Kidney tubule cell (primary cell): ENCODE results near the gene B4GALNT4.
"Not testable (repeated sequence)": the region's sequence is repeated elsewhere in the genome, so short reads cannot be mapped to it uniquely, and the experiment has no call there.

ENCODE experiments used
- DNase-seq: peaks from one replicate; pipeline ENCODE4 v3.0.0-alpha.2; 2018; ENCODE audit warnings: low spot score

The B4GALNT4 gene

DNA sequence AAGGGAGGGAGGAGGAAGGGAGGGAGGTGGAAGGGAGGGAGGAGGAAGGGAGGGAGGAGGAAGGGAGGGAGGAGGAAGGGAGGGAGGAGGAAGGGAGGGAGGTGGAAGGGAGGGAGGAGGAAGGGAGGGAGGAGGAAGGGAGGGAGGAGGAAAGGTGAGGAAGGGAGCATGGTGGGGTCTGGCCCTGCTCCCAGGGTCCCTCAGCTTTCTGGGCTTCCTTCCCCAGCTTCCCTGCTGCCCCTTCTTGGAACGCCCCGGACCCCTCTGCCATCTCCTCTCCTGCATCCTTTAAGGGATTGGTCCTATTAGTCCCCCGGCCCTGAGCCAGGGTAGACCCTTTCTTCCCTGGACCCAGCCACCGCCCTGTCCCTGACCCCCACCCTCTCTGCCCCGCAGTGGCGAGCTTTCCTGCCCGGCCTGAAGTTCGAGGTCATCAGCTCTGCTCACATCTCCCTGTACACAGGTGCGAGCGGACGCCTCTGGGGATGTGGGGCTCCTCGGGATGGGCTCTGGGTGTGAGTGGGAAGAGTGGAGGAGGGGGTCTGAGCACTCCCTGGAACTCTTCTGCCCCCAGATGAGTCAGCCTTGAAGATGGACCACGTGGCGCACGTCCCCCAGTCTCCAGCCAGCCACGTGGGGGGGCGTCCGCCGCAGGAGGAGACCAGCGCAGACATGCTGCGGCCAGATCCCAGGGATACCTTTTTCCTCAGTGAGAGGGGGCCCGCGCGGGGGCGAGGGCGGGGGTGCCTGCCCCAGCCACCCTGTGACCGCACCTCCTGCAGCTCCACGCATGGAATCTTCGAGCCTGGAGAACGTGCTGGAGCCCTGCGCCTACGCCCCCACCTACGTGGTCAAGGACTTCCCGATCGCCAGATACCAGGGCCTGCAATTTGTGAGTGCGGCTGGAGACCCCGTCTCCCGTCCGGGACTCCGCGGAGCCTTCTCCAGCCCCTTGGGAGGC is 6.0 kb downstream of the B4GALNT4 start:
- DNase-seq, result no peak

DNA sequence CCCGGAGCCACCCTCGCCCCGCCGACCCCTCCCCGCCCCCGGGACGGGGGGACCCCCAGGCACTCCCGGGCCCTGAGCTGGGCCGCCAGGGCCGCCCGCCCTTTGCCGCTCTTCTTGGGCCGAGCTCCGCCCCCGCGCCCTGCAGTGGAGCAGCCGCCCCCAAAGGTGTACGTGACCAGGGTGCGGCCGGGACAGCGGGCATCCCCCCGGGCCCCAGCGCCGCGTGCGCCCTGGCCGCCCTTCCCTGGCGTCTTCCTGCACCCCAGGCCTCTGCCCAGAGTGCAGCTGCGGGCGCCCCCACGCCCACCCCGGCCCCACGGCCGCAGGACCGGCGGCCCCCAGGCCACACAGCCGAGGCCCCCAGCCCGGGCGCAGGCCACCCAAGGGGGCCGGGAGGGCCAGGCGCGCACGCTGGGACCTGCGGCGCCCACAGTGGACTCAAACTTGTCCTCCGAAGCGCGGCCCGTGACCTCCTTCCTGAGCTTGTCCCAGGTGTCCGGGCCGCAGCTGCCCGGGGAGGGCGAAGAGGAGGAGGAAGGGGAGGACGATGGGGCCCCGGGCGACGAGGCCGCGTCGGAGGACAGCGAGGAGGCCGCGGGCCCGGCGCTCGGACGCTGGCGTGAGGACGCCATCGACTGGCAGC is 7.4 kb downstream of the B4GALNT4 start:
- DNase-seq, result no peak

DNA sequence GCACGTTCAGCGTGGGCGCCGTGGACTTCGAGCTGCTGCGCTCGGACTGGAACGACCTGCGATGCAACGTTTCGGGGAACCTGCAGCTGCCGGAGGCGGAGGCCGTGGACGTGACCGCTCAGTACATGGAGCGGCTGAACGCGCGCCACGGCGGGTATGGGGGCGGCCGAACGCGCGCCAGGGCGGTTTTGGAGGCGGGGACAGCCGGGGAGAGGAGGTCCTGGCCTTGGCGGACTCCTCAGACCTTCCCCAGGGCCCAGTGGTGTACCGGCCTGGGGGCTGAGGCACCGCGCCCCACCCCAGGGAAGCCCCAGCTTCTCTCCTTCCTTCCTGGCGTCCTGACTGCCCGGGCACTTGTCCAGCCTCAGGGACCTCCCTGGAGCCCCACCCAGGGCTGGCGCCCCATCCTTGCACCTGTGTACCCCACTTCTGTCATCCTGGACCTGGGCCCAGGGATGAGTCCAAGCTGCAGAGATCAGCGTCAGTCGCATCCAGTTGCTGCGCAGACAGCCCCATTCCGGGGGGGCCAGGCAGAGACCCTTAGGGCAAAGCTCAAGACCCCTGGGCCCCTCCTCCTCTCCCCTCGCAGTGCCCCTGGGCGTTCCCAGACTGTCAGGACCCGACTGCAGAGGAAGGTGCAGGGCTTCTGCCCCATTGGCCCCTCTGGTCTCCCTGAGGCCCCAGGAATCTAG is 8.0 kb downstream of the B4GALNT4 start:
- DNase-seq, result no peak

DNA sequence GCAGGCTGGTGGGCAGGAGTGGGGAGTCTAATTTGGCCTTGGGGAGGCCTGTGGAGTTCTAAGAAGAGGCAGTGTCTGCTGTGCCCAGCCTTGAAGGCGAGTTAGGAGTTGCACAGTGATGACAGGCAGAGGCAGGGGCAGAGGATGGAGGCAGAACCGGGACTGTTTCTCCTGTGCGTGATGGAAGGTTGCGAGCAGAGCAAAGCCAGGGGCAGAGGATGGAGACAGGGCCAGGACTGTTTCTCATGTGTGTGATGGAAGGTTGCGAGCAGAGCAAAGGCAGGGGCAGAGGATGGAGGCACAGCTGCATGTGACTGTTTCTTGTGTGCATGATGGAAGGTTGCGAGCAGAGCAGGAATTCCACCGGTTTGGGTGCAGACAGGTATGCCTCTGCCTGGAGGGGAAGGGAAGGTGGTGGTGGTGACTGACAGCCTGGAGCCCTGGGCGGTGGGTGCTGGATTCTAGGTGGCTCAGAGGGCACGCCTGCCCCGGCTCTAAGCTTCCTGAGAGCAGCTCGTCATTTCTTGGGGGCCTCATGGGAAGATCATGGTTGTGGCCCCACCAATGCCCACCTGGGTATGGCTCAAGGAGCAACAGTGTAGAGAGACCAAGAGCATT is 8.7 kb downstream of the B4GALNT4 start:
- DNase-seq, result no peak

DNA sequence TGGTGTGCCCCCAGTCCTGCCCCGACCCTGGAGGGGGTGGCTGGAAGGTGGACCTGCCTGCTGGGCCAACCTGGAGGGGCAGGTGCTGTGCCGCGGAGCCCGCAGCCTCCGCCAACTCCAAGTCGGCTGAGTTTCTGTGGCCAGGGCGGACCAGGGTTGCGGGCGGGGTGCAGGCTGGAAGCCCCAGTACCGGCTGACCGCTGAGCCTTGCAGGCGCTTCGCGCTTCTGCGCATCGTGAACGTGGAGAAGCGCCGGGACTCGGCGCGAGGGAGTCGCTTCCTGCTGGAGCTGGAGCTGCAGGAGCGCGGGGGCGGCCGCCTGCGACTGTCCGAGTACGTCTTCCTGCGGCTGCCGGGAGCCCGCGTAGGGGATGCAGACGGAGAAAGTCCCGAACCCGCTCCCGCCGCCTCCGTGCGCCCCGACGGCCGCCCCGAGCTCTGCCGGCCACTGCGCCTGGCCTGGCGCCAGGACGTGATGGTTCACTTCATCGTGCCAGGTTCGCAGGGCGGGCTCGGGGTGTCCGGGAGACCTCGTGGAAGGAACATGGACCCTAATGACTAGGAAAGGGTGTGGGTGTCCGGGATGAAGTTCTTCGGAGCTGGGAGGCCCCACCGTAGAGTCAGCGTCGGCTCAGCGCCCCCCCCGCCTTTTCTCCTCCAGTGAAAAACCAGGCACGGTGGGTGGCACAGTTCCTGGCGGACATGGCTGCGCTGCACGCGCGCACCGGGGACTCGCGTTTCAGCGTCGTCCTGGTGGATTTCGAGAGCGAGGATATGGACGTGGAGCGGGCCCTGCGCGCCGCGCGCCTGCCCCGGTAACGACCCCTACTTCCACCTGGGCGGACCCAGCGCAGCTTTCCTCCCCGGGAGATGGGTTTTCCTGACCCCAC is 10.2 kb downstream of the B4GALNT4 start:
- no peak for DNase-seq

DNA sequence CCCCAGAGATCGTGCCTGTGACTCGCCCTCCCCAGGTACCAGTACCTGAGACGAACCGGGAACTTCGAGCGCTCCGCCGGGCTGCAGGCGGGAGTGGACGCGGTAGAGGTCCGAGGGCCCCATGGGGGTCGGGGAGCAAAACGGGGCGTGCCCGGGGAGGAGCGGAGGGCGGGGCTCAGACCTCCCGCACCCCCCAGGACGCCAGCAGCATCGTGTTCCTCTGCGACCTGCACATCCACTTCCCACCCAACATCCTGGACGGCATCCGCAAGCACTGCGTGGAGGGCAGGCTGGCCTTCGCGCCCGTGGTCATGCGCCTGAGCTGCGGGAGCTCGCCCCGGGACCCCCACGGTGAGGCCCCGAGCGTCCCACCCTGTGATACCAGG is 10.8 kb downstream of the B4GALNT4 start:
- no peak for DNase-seq

DNA sequence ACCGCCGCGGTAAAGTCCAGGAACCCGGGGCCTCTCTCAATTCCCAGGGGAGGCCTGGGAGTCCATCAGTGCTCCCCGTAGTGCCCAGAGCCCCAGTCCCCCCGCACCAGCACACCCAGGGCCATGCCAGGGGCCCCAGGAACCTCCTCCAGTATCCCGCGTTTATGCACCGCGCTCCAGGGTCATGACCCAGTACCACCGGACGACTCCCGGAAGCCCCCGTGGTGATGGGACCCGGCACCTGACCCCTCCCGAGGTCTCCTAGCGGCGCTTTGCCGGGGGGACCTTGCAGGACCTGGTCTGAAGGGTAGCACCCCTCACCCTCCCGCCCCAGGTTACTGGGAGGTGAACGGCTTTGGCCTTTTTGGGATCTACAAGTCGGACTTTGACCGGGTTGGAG is 11.2 kb downstream of the B4GALNT4 start:
- no peak for DNase-seq

DNA sequence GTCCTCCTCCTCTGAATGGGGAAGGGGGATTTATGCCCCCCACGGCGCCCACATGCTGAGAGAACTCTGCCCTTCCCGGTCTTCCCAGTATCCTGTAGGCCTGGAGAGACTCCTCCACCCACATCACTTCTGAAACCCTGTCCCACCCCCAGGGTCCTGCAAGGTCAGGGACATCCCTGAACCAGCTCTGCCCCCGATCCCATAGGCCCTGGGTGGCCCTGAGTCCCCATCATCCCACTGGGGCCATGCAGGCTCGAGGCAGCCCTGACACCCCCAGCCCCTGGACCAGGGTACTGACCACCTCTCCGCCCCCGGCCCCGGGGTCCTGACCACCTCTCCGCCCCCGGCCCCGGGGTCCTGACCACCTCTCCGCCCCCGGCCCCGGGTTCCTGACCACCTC is 11.7 kb downstream of the B4GALNT4 start:
- no peak for DNase-seq

DNA sequence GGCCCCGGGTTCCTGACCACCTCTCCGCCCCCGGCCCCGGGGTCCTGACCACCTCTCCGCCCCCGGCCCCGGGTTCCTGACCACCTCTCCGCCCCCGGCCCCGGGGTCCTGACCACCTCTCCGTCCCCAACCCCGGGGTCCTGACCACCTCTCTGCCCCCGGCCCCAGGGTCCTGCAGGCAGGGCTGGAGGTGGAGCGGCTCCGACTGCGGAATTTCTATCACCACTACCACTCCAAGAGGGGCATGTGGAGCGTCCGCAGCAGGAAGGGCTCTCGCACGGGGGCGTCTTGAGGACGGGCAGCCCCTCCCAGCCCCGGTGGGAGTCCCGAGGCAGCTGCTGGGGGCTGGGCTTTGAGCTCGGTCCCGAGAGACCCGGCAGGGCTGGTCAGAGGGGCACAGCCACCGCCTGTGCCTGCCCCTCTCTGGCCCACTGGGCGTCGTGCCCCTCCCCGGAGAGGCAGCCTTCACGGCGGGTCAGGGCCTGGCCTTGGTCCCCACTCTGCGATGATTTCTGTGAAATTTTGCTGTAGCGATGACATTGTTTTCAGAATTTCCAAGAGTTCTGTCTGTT is 12.3 kb downstream of the B4GALNT4 start:
- DNase-seq, result no peak

DNA sequence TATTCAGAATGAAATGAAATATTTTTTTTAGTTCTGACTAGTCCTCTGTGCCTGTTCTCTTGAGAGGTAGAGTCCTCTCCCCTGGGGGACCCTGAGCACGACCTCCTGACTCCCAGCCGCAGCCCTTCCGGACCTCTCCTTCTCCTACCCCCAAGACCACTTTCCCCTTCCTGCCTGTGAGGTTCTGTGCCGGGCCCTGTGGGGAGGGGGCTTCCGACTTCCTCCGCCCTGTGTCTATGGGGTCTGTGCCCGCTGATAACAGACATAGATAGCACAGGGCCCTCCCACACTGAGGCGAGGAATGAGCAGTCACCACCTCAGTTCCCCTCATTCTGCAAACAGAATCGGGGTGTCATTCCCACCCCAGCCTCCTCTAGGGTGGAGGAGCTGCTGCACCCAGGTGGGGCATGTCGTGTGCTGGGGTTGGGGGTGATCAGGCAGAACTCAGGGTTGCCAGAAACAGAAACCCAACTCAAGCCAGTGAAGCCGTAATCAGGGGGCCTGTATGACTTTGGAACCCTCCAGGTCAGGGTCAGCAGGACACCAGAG is 12.9 kb downstream of the B4GALNT4 start:
- DNase-seq, result no peak

DNA sequence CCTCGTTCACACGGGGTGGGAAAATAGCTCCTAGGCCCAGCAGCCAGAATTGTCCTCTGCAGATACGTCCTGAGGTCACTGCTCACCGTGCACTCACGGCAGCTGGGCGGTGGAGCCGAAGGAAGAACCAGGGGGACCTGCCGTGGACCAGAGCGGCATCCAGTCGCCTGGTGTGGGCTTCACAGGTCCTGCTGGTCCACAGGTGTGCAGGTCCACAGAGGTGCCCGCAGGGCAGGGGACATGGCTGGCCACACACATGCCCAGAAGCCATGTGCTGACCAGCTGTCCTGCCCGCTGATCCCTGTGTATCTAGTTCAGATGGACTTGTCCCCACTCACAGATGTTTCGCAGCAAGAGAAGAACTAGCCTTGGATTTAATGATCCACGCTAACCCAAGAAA is 14.1 kb downstream of the B4GALNT4 start:
- no peak for DNase-seq

DNA sequence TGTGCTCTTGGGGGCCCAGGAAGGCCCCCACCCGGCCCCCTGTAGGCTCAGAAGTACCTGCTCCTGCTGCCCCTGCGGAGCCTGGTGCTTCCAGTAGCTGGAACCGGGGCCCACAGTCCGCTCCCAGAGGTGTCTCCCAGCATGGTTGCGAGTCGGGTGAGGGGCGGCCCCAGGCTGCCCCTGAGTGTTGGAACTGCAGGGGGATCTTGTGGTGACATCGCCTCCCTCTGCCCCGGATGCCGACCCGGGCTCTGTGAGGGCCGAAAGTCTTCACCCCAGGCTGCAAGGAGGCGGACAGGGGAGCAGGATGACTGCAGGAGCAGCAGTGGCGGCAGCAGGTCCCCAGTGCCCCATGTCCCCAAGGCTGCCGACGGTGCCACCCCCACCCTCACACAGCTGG is 15.2 kb downstream of the B4GALNT4 start:
- no peak for DNase-seq

DNA sequence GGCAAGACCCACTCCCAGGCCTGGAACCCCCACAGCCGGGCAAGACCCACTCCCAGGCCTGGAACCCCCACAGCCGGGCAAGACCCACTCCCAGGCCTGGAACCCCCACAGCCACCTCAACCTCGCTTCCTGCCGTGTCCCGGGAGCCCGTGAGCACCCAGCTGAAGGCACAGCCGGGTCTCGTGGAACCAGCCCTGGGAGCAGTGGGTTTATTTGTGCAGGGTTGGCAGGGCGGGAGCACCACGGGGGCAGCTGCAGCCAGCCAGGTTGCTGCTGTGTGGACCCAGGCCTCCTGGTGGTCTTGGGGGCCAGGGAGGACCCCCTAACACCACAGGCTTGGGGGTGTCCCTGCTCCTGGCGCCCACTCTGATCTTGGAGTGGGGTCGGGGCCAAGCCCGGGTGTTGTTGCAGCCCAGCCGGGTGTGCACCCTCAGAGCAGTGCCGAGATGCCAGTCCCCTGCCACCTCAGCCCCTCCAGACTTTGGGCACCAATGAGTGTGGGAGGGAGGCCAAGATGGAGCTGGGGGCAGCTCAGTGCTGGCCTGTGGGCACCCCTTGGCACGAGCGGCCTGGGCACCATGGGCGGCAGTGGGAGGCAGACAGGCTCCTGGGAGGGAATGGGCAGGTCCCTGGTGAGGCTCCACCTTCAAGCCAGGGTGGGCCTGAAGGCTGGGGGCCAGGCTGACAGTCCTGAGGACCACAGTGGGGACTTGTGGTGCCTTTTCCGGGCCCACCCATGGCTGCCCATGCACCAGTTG is 16.5 kb downstream of the B4GALNT4 start:
- DNase-seq, result no peak

DNA sequence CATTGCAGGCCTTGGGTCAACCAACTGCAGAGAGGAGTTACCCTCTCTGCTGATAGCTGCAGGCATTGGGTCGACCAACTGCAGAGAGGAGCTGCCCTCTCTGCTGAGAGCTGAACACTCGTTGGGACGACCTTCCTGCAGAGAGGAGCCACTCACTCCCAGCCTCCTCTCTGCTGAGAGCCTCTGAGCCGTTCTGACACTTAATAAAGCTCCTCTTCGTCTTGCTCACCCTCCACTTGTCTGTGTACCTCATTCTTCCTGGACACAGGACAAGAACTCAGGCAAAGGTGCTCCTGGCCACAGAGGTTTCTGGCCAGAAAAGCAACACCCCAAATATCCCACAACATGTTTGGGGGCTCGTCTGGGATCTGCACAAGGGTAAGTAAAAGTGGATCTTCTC is 17.2 kb downstream of the B4GALNT4 start:
- DNase-seq, result no peak

DNA sequence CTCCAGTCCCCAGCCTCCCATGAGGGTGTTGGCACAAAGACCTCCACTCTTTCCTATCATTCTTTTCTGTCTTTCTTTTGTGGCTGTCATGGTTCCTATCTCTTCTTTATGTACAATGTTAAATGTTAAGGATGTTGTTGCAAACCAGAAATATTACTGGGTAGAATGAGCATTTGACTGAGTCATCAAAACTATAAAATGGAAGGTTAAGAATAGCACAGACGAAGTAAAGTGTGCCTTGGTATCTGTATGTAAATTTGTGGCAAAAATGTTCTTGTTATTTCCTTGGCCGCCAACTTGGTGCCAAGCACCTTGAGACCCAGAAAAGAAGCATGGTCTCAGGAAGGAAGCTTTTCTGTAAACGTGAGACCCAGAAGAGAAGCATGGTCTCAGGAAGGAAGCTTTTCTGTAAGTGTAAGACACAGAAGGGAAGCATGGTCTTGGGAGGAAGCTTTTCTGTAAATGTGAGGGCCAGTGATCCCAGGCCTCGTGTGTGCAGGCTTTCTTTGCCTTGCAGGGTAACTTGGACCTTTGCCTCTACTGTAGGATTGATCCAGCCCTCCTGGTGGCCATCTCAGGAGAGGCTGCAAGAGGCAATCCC is 18.0 kb downstream of the B4GALNT4 start:
- DNase-seq, result no peak

DNA sequence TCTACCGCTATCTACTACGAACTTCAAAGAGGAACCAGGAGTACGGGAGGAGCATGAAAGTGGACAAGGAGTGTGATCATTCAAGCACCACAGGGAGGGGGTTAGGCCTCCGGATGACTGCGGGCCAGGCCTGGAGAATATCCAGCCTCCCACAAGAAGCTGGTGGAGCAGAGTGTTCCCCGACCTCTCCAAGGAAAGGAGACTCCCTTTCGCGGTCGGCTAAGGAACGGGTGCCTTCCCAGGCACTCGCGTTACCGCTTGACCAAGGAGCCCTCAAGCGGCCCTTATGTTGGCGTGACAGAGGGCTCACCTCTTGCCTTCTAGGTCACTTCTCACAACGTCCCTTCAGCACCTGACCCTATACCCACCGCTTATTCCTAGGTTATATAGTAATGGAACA is 20.1 kb downstream of the B4GALNT4 start:
- DNase-seq, result not testable (repeated sequence)

DNA sequence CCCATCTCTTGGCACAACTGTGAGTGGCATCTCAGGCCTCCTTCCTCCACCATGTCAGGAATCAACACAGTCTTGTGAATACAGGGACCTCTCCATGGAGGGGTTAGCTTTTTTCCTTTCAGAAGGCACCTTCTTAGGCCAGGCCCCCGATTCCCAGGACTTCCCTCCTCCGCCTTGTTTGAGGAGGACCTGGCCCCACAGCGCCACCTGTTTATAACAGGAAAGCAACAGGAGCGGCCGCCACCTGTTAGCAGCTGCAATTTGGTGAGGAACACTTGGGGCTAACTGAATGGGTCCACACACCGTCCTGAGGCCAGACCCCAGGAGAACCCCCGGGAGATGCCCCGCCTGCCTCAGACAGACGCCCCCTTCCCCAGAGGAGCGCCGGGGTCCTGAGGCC is 20.9 kb downstream of the B4GALNT4 start:
- no peak for DNase-seq

DNA sequence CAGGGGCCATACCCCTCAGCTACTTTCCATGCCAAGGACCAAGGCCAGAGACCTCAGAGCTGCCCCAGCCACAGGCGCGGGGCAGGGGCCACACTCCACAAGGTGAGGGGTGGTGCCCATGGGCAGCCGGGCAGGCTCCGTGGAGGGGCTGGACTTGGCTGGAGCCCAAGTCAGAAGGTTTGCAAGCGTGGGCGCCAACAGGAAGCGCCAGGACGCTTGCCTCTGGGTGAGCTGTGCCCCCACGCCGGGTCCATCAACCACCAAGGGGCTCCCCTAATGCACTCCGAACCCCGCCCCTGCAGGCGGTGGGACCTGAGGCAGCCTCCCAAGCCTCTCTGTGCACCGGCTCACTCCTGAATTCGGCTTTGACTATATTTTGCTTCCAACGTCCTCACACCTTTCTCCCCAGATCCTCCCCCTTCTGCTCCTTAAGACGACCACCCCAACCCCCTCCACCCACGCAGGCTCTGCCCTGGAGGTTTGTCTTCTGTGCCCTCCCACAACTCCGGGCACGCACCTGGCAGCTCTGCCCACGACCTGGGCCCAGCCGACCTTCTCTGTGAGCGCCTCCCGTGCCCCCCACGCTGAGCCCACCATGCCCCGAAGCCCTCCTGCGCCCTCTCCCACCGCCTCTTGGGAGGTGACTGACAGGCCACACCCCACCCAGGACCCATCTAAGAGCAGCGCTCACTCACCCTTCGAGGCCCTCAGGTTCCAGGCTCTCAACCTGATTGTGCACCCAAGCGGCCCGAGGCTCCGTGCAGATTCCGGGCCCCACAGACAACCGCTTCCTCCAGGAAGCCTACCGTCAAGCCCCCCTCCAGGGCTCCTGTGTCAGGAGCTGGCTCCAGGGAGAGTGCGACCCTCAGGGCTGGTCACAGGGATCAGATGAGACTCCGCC is 22.1 kb downstream of the B4GALNT4 start:
- DNase-seq, result no peak
